ES-I3 (cell line): ENCODE measurements around the gene PTPN14.

Experiments used
- H3K36me3 ChIP-seq: 2 replicates; pipeline ENCODE4 v1.6.1; 2013; ENCODE audit warnings: mild to moderate bottlenecking, low read length, control low read depth, moderate library complexity; ENCODE audit not compliant: insufficient read depth
- H3K4me1 ChIP-seq: 2 replicates; pipeline ENCODE4 v1.6.1; 2013; ENCODE audit warnings: mild to moderate bottlenecking, control low read depth, low read length; ENCODE audit not compliant: insufficient read depth
- H3K9ac ChIP-seq: 2 replicates; pipeline ENCODE4 v1.6.1; 2013; ENCODE audit warnings: low read depth, mild to moderate bottlenecking, low read length, moderate library complexity
- H3K9me3 ChIP-seq: 2 replicates; pipeline ENCODE4 v1.6.1; 2013; ENCODE audit warnings: mild to moderate bottlenecking, low read length, moderate library complexity; ENCODE audit not compliant: control insufficient read depth, insufficient read depth

Gene PTPN14

GRCh38 chr1:214364786-214365295, 186.6 kb downstream of the PTPN14 start:
- no peaks in the 10 kb centered on the region for H3K9me3 ChIP-seq

GRCh38 chr1:214364386-214364785, 187.0 kb downstream of the PTPN14 start:
- H3K9me3 ChIP-seq = no peaks in the 10 kb centered on the region
- peaks cover 18% of the 10 kb centered on the region for H3K36me3 ChIP-seq
- H3K4me1 ChIP-seq = no peaks in the 10 kb centered on the region
- no peak overlapping the region for H3K9ac ChIP-seq

More at GRCh38 chr1:214364786-214365295, 186.6 kb downstream of the PTPN14 start:
- Histone ChIP-seq H3K9ac (no peak overlapping the region), H3K36me3 (peaks cover 18% of the 10 kb centered on the region), H3K4me1 (no peaks in the 10 kb centered on the region)

DNA sequence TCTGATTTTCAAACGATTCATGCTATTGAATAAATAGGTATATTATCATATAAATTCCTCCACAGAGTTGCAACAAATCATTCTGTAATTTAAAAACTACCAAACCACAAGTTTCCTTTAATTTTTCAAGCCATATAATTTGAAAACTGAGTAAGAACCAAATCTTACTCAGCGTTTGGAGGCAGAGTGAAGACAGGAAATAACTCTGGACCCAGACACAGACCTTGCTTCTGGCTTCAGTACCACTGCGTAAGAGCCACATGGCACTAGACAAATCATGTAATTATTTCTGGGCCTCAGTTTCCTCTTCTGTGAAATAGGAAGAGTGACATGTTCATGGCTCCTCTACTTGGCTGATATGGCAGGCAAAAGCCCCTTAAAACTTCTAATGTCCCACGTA, 188.0 kb downstream of the PTPN14 start:
- peaks cover 18% of the 10 kb centered on the region for H3K36me3 ChIP-seq
- no peak overlapping the region for H3K9ac ChIP-seq
- H3K4me1 ChIP-seq = no peaks in the 10 kb centered on the region
- H3K9me3 ChIP-seq = no peaks in the 10 kb centered on the region

- H3K9ac ChIP-seq = no peak overlapping the region
- H3K36me3 ChIP-seq = peaks cover 27% of the 10 kb centered on the region
- H3K9me3 ChIP-seq = no peaks in the 10 kb centered on the region
- no peaks in the 10 kb centered on the region for H3K4me1 ChIP-seq
Observed at GRCh38 chr1:214362188-214362882, 189.1 kb downstream of the PTPN14 start.

GRCh38 chr1:214361636-214362035, 189.8 kb downstream of the PTPN14 start:
- Histone ChIP-seq H3K36me3 (peaks cover 32% of the 10 kb centered on the region), H3K4me1 (no peaks in the 10 kb centered on the region), H3K9me3 (no peaks in the 10 kb centered on the region), H3K9ac (no peak overlapping the region)

- H3K9me3 ChIP-seq = no peaks in the 10 kb centered on the region
- no peaks in the 10 kb centered on the region for H3K4me1 ChIP-seq
- no peak overlapping the region for H3K9ac ChIP-seq
- H3K36me3 ChIP-seq = peaks cover 39% of the 10 kb centered on the region
Observed at GRCh38 chr1:214360525-214361164, 190.8 kb downstream of the PTPN14 start.

DNA sequence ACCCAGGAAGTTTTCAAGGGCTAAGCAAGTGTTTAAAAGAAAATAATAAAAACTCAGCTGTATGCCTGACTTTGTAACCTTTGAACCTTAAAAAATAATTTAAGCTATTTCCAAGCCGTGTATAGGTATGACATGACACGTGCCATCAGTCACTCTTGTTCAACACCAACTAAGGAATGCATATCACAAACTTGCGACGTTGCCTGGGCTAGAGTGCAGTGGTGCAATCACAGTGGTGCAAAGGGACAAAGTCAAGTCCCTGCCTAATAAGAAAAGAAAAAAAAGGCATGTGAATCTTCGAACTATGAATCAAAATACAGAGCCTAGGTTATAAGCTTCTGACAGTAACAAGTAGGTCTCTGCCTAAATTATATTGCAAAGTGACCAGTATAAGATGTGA, 191.3 kb downstream of the PTPN14 start:
- H3K36me3 ChIP-seq = peaks cover 42% of the 10 kb centered on the region
- 0 out of 2 replicates have a peak, but pooled peaks cover 5% of the 10 kb centered on the region for H3K4me1 ChIP-seq
- no peak overlapping the region for H3K9ac ChIP-seq
- H3K9me3 ChIP-seq = no peaks in the 10 kb centered on the region

GRCh38 chr1:214354440-214355148, 196.8 kb downstream of the PTPN14 start:
- Histone ChIP-seq H3K4me1 (peaks cover 16% of the 10 kb centered on the region), H3K36me3 (peaks cover 41% of the 10 kb centered on the region), H3K9ac (no peak overlapping the region), H3K9me3 (no peaks in the 10 kb centered on the region)

GRCh38 chr1:214352838-214353237, 198.6 kb downstream of the PTPN14 start:
- Histone ChIP-seq H3K4me1 (peaks cover 21% of the 10 kb centered on the region), H3K36me3 (peaks cover 37% of the 10 kb centered on the region), H3K9ac (no peak overlapping the region), H3K9me3 (no peaks in the 10 kb centered on the region)

GRCh38 chr1:214351551-214352277, 199.7 kb downstream of the PTPN14 start:
- no peaks in the 10 kb centered on the region for H3K9me3 ChIP-seq
- peaks cover 21% of the 10 kb centered on the region for H3K4me1 ChIP-seq
- H3K9ac ChIP-seq = no peak overlapping the region
- H3K36me3 ChIP-seq = peaks cover 27% of the 10 kb centered on the region

GRCh38 chr1:214349781-214350180, 201.6 kb downstream of the PTPN14 start:
- Histone ChIP-seq H3K9me3 (0 out of 2 replicates have a peak, but pooled peaks cover under 1% of the 10 kb centered on the region), H3K36me3 (peaks cover 23% of the 10 kb centered on the region; the same call in 1 of the 2 replicates), H3K4me1 (peaks cover 13% of the 10 kb centered on the region), H3K9ac (no peak overlapping the region)

DNA sequence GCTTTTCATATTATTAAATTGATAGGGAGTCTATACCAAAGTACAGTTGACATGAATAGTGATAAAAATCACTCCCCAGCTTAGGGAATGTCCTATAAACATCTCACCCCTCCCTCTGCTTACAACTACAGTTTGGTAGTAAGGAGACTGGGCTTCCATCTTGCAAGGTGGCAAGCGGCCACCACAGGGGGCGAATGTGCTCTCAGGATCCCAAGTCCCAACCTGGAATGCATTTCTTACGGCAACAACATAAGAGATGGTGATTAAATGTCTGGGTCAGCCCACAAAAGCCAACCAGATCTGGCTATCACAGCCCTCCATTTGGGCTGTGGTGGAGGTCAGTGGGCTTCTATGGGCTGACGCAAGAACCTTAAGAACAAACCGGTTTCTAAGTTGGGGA, 202.4 kb downstream of the PTPN14 start:
- Histone ChIP-seq H3K36me3 (peaks cover 22% of the 10 kb centered on the region; the same call in 1 of the 2 replicates), H3K9ac (no peak overlapping the region), H3K4me1 (peaks cover 12% of the 10 kb centered on the region), H3K9me3 (0 out of 2 replicates have a peak, but pooled peaks cover 2% of the 10 kb centered on the region)

DNA sequence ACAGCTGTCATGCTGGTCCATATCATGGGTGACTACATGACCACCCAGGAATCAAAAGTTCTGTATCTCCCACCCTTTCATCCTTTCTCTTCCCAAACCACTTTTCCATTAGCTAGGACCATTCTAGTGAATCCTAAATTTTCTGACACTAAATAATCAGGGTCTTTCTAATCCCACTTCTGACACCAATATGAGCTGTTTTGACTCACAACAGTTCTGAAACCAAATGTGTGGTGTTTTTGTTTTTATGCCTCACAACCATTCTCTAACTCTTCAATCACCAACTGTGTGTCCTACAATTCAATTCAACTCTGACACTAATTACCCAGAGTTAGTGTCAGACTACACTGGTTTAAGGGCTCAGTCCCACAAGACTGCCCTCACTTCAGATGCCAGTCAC, 206.5 kb downstream of the PTPN14 start:
- Histone ChIP-seq H3K9me3 (0 out of 2 replicates have a peak, but pooled peaks cover 2% of the 10 kb centered on the region), H3K4me1 (peaks cover 8% of the 10 kb centered on the region), H3K9ac (no peak overlapping the region), H3K36me3 (peaks cover 9% of the 10 kb centered on the region; the same call in 1 of the 2 replicates)

DNA sequence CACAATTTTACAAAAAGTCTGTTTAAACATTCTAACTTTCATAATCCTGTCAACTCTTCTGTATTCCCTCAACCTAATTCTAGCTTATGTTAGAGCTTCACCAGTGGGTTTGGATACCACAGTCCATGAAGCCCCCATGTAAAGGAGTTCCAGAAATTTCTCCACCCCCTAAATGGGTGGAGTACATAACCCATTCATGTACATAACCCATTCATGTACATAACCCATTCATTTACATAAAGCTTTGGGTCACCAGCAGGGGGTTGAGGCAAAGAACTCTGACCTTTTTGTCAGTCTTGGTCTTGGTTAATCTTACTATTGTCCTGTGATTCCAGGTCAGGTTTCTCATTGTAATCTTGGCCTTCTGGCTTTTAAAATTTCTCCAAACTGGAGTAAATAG, 208.9 kb downstream of the PTPN14 start:
- Histone ChIP-seq H3K9me3 (0 out of 2 replicates have a peak, but pooled peaks cover 2% of the 10 kb centered on the region), H3K9ac (no peak overlapping the region), H3K4me1 (peaks cover 4% of the 10 kb centered on the region), H3K36me3 (0 out of 2 replicates have a peak, but pooled peaks cover 6% of the 10 kb centered on the region)
